ENCODE results near the gene ELL. TPM values are rescaled to one million over a fixed set of nuclear protein-coding genes. Genes with fewer than 3 reads are reported as not detected.

ELL gene
- total and polyA plus RNA-seq, 9 of the 15 experiments (the other 6 are each of a cell fraction or from before 2014, with no cell fraction given), result 0.24 to 22.5 (median 4.1) TPM

- TF ChIP-seq CEBPB (tag; IDR thresholded peaks at IDR 0.05) (no peak), COPS2 (conservative IDR thresholded peaks at IDR 0.05) (no peak), MAX (CRISPR knock-in tag; IDR thresholded peaks at IDR 0.05) (peak; percentile 80), USF1 (CRISPR knock-in tag; IDR thresholded peaks at IDR 0.05) (no peak; the same call in 1 of the 2 replicates), ZSCAN32 (CRISPR knock-in tag; IDR thresholded peaks at IDR 0.05) (no peak), CAMTA2 (CRISPR knock-in tag; conservative IDR thresholded peaks at IDR 0.05) (0 out of 2 replicates have a peak, but pooled peaks have one; percentile 37), TAL1 (IDR thresholded peaks at IDR 0.05) (no peak), CUX1 (CRISPR knock-in tag; IDR thresholded peaks at IDR 0.05) (no peak), ZNF121 (CRISPR knock-in tag; conservative IDR thresholded peaks at IDR 0.05) (no peak), ASH1L (IDR thresholded peaks at IDR 0.05; ENCODE audit: borderline replicate concordance, low read depth, partially characterized antibody) (no peak), ZC3H4 (CRISPR knock-in tag; IDR thresholded peaks at IDR 0.05; ENCODE audit: borderline replicate concordance) (no peak), ATF2 (CRISPR knock-in tag; IDR thresholded peaks at IDR 0.05) (no peak), SMARCC2 (IDR thresholded peaks at IDR 0.05; ENCODE audit: low read depth) (no peak), POLR2A (conservative IDR thresholded peaks at IDR 0.05) (peak; percentile 75), TEAD4 (IDR thresholded peaks at IDR 0.05; ENCODE audit: low read length) (no peak), TEAD4 (CRISPR knock-in tag; IDR thresholded peaks at IDR 0.05; ENCODE audit: borderline replicate concordance) (no peak), SRSF9 (IDR thresholded peaks at IDR 0.05; ENCODE audit: borderline replicate concordance, low read depth, low read length) (no peak), SIN3A (IDR thresholded peaks at IDR 0.05; ENCODE audit: borderline replicate concordance in 2 of 2, control insufficient read depth in 1 of 2, low read depth in 2 of 2, low read length in 2 of 2) (peak; percentile 70 to 71; a peak in 2 of 4 replicates)
Measured at GRCh38 chr19:18437491-18438330, 84.2 kb downstream of the ELL start, which contains the start of gene ISYNA1 (continued).
